NCI-H146 (cell line): ENCODE data around the gene ARL6IP1.
"Not testable (repeated sequence)": the region's sequence is repeated elsewhere in the genome, so short reads cannot be mapped to it uniquely, and the experiment has no call there.

Source experiments
- DNase-seq: peaks from one replicate; lab custom pipeline; 2025; lab: John Stamatoyannopoulos, UW

The ARL6IP1 gene

GRCh38 chr16:18799500-18799899, 1.8 kb downstream of the ARL6IP1 start:
- DNase-seq, result no peak

DNA sequence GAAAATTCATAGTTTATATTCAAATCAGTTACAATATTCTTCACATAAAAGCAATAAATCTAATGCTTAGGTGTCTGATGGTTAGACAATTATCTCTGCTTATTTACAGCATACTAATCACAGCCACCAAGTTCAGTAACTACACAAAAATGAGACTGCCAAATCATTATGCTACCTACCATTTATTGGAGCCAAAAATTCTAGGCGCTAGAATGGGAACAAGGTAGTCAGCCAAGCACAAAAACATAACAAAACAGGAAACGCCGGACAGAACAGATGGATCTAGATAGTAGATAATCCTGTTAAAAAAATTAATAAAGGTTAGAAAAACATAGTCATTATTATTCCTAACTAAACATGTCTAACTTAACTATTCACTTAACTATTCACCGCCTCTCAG, 3.6 kb downstream of the ARL6IP1 start:
- DNase-seq, result no peak

- no peak for DNase-seq
These were observed 5.0 kb downstream of the ARL6IP1 start for GRCh38 chr16:18796377-18796776.

DNA sequence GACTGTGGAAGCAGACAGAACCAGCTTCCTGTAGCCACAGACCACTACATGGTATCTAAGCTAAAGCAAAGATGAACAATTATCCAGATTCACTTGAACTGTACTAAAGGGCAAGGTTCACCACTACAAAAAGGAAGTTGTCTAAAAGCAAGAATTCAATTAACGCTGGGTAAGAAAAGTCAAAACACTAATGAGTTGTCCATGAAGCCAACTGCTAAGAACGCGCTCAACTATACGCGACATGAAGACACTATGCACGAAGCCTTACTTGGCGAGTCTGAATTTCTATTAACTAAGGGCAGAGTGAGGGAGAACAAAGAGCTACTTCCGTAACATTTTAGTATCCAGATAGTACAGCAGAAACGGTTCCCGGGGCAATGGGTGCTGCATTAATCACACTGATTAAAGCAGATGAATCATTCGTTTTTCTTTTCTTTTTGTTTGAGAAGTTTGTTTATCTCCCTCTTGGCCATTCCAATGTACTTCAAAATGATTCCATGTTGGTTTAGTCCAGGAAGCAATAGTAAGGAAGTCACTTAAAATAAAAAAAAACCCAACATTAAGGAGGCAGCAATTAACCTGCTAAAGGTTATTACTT, 8.4 kb downstream of the ARL6IP1 start:
- no peak for DNase-seq

GRCh38 chr16:18789850-18790706, 11.3 kb downstream of the ARL6IP1 start, which contains the start of gene RPS15A:
TSS of gene RPS15A (minus strand) at chr16:18790334. CDS start at chr16:18789113, 1,221 bp downstream.
- DNase-seq, result peak; percentile 98

GRCh38 chr16:18789515-18789849, 11.9 kb downstream of the ARL6IP1 start:
- DNase-seq, result no peak

DNA sequence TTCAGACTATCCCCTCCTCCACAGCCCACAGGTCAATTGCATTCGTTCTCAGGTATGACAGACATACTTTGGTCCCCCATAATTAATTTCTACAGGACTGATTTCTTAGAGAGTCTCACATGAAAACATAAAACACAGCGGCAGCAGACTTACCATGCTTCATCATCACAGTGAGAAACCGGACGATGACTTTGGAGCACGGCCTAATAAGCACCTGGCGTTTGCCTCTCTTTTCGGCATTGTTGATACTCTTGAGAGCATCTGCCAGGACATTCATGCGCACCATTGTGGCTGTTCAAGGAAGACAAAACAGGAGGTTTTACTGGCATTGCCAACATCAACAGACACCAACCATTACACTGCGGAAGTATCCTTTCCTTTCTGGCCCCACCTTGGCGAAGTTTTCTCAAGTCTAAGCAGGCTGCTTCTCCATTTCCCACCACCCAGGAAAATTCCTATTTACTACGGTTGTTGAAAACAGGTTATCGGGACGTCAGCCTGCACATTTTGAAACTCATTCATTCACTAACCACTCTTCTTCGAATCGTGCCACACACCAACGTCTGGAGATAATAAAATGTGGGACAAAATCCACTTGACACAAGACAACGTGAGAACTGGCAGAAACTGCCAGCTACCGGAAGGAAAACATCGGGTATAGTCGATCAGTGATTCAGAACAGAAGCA, 12.4 kb downstream of the ARL6IP1 start:
- peak; percentile 33 for DNase-seq

- DNase-seq, result no peak
These were observed 16.3 kb downstream of the ARL6IP1 start for GRCh38 chr16:18784917-18785623.

DNA sequence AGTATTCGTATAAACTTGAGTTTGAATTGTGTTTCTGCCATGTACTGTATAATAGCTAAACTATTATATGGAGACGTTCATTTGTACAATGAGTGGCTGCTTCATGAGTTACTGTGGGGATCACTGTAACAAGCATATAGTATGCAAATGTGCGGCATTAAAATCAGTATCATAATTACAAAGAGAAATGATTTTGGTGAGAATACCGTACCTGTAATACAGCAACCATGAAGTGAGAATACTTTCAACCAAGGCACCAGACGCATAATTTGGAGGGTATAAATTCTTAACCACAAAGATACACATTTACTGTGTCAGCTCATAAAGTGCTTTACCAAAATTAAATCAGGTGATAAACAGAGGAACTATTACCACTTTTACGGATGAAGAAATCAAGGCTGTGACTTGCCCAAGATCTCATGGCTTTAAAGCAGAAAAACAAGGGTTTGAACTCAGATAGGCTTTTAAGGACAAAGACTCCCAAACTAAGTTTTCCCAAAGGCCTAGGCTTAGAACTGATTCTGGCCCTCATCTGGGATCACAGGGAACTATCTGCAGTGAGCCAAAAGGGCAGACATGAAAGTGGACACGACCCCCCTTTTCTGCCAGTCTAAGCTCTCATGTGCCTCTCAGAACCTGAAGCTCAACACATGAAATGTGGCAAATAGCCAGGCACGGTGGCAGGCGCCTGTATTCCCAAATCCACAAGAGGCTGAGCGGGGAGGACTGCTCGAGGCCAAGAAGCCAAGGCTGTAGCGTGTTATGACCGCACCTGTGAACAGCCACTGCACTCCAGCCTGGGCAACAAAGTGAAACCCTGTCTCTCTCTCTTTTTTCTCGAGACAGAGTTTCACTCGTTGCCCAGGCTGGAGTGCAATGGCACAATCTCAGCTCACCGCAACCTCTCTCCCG, 17.7 kb downstream of the ARL6IP1 start:
- DNase-seq, result no peak

DNA sequence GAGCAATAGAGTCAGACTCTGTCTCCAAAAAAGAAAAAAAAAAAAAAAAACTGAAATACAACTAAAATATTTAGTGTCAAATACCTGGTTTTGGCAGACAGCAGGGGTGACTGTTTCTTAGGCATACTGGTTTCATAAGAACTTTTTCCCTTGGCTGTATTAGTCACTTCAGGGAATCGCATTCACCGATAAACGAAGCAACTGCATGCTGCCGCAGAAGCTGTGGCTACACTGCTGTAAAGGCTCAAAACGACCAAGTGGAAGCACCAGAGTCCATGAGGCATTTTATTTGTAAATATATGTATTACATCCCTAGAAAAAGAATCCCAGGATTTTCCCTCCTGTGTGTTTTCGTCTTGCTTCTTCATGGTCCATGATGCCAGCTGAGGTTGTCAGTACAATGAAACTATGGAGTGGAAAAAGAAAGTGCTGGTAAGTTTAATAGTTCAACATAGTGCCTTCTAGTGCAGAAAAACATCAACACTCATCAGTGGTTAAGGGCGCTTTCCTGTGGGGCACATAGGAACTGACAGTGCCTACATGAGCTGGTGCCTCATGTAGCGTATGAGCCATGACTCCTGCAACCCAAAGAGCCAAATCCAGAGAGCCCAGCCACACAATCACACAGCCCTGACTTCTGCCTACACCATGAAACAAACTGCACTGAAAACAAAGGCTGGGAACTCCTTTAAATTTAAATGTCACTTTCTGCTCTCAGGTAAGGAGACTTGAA, 18.5 kb downstream of the ARL6IP1 start:
- no peak for DNase-seq

DNA sequence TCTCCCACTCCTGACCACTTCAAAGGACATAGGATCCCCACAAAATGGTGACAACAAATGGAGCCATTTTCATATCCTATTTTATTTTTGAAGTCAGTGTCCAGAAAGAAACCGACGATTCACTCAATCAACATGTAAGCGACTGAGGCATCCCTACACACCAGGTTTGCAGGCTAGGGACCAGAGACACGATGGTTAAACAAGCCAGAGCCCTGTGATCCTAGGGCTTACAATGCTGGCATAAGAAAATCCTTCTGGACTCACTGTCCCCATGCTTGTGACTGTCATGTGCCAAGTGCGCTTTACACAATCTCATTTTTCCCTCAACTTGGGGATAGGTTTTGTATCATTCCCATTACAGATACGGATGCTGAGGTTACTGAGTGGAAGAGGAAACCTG, 20.1 kb downstream of the ARL6IP1 start:
- not testable (repeated sequence) for DNase-seq

GRCh38 chr16:18780460-18781026, 20.8 kb downstream of the ARL6IP1 start:
- not testable (repeated sequence) for DNase-seq

DNA sequence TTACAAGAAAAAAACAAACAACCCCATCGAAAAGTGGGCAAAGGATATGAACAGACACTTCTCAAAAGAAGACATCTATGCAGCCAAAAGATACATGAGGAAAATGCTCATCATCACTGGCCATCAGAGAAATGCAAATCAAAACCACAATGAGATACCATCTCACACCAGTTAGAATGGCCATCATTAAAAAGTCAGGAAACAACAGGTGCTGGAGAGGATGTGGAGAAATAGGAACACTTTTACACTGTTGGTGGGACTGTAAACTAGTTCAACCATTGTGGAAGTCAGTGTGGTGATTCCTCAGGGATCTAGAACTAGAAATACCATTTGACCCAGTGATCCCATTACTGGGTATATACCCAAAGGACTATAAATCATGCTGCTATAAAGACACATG, 23.7 kb downstream of the ARL6IP1 start:
- not testable (repeated sequence) for DNase-seq

GRCh38 chr16:18776334-18776733, 25.0 kb downstream of the ARL6IP1 start:
- not testable (repeated sequence) for DNase-seq

DNA sequence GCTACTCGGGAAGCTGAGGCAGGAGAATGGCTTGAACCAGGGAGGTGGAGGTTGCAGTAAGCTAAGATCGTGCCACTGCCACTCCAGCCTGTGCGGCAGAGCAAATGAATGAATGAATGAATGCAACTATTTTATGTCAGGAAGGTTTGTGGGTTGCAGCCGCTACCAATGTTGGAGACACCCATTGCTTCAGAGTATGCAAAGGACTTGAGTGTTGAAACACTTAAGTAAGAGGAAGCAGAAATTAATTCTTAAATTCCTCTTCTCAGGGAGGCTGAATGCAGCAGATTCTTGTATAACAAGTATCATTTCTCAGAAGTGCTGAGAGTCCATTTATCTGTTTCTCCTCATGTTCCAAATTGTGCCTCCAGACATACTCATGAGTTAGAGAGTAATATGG, 26.7 kb downstream of the ARL6IP1 start:
- not testable (repeated sequence) for DNase-seq

DNA sequence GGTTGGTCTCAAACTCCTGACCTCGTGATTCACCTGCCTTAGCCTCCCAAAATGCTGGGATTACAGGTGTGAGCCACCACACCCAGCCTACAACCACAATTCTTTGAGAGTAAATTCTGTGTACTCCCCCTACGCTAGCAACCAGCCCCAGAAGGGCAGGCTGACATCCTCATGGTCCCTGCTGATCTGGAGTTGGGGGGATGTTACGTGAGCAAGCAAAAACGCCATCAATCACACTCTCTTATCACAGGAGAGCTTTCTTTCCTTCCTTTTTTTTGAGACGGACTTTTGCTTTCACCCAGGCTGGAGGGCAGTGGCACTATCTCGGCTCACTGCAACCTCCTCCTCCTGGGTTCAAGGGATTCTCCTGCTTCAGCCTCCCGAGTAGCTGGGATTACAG, 29.2 kb downstream of the ARL6IP1 start:
- DNase-seq, result not testable (repeated sequence)

- not testable (repeated sequence) for DNase-seq
These were observed 30.9 kb downstream of the ARL6IP1 start for GRCh38 chr16:18770336-18770962.

DNA sequence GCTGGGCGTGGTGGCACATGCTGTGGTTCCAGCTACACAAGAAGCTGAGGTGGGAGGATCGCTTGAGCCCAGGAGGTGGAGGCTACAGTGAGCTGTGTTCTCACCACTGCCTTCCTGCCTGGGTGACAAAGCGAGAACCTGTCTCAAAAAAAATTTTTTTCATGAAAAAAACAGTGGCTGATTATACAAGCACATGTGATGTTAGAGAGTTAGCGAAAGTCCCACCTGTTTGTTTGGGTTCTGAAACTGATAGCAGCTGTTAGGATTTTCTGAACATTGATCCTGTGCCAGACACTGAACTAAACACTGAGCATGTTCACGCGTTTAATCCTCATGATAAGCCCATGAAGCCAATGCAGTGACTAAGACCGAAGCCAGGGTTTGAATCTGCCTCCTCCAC, 34.1 kb downstream of the ARL6IP1 start:
- not testable (repeated sequence) for DNase-seq

- not testable (repeated sequence) for DNase-seq
These were observed 38.6 kb downstream of the ARL6IP1 start for GRCh38 chr16:18762713-18763112.
